Measurements from ENCODE around the gene SH3PXD2A.
"Not testable (repeated sequence)": the region's sequence is repeated elsewhere in the genome, so short reads cannot be mapped to it uniquely, and the experiment has no call there.

SH3PXD2A gene

GRCh38 chr10:103762162-103762561 lies 93.2 kb downstream of the SH3PXD2A start:
- no peak for TF ChIP-seq EZH2 (IDR thresholded peaks at IDR 0.05; ENCODE audit: borderline replicate concordance, low read depth, low read length, severe bottlenecking)
- H3K9me3 ChIP-seq (ENCODE audit: insufficient read depth, low read length, severe bottlenecking) = no peaks in the 10 kb centered on the region
- H3K9ac ChIP-seq (ENCODE audit: low read depth, low read length) = no peak overlapping the region
- ATAC-seq (ENCODE audit: insufficient read depth, low read depth) (no peak), DNase-seq (no peak)
- H3K27me3 ChIP-seq (ENCODE audit: insufficient read depth, low read length, poor library complexity) = peaks cover 10% of the 10 kb centered on the region
- H3K79me2 ChIP-seq (ENCODE audit: insufficient read depth, low read length) = no peaks in the 10 kb centered on the region
- no peak overlapping the region for H3K4me3 ChIP-seq (ENCODE audit: low read depth in 1 of 2, low read length in 2 of 2)
- no peak overlapping the region for H2AFZ ChIP-seq (ENCODE audit: low read depth, low read length)
- no peak overlapping the region for H3K27ac ChIP-seq (ENCODE audit: low read length)
- no peak overlapping the region for H3K4me2 ChIP-seq (ENCODE audit: insufficient read depth, low read length)
- peaks cover 7% of the 10 kb centered on the region for H4K20me1 ChIP-seq (ENCODE audit: insufficient read depth, low read length)
- no peaks in the 10 kb centered on the region for H3K36me3 ChIP-seq (ENCODE audit: insufficient read depth, low read length)
- peaks cover 29% of the 10 kb centered on the region for H3K4me1 ChIP-seq (ENCODE audit: insufficient read depth, low read length)

GRCh38 chr10:103761075-103761920 lies 94.1 kb downstream of the SH3PXD2A start:
- TF ChIP-seq CTCF (IDR thresholded peaks at IDR 0.05; ENCODE audit: borderline replicate concordance, extremely low read depth, low read length, poor library complexity, severe bottlenecking) = no peak
- no peak for TF ChIP-seq EZH2 (IDR thresholded peaks at IDR 0.05; ENCODE audit: borderline replicate concordance, low read depth, low read length, severe bottlenecking)
- Histone ChIP-seq H3K9me3 (ENCODE audit: insufficient read depth, low read length, severe bottlenecking) (no peaks in the 10 kb centered on the region), H3K36me3 (ENCODE audit: insufficient read depth, low read length) (no peaks in the 10 kb centered on the region), H3K27ac (ENCODE audit: low read length) (no peak overlapping the region), H3K9ac (ENCODE audit: low read depth, low read length) (no peak overlapping the region), H4K20me1 (ENCODE audit: insufficient read depth, low read length) (peaks cover 13% of the 10 kb centered on the region), H3K4me2 (ENCODE audit: insufficient read depth, low read length) (no peak overlapping the region), H2AFZ (ENCODE audit: low read depth, low read length) (no peak overlapping the region), H3K79me2 (ENCODE audit: insufficient read depth, low read length) (no peaks in the 10 kb centered on the region), H3K27me3 (ENCODE audit: insufficient read depth, low read length, poor library complexity) (peaks cover 18% of the 10 kb centered on the region), H3K4me1 (ENCODE audit: insufficient read depth, low read length) (peaks cover 29% of the 10 kb centered on the region), H3K4me3 (ENCODE audit: low read depth in 1 of 2, low read length in 2 of 2) (no peak overlapping the region)
- ATAC-seq (ENCODE audit: insufficient read depth, low read depth) (no peak), DNase-seq (no peak)

- not testable (repeated sequence) for H3K79me2 ChIP-seq (ENCODE audit: insufficient read depth, low read length); H3K4me2 ChIP-seq (ENCODE audit: insufficient read depth, low read length); H3K36me3 ChIP-seq (ENCODE audit: insufficient read depth, low read length); H3K27ac ChIP-seq (ENCODE audit: low read length); DNase-seq; H3K4me3 ChIP-seq (ENCODE audit: low read depth in 1 of 2, low read length in 2 of 2); H2AFZ ChIP-seq (ENCODE audit: low read depth, low read length); H3K9me3 ChIP-seq (ENCODE audit: insufficient read depth, low read length, severe bottlenecking); ATAC-seq (ENCODE audit: insufficient read depth, low read depth); H3K9ac ChIP-seq (ENCODE audit: low read depth, low read length)
- Histone ChIP-seq H3K4me1 (ENCODE audit: insufficient read depth, low read length) (peaks cover 29% of the 10 kb centered on the region), H3K27me3 (ENCODE audit: insufficient read depth, low read length, poor library complexity) (peaks cover 20% of the 10 kb centered on the region), H4K20me1 (ENCODE audit: insufficient read depth, low read length) (peaks cover 13% of the 10 kb centered on the region)
These were observed 95.1 kb downstream of the SH3PXD2A start for GRCh38 chr10:103760233-103760632.

GRCh38 chr10:103759100-103759781 lies 96.1 kb downstream of the SH3PXD2A start:
- Histone ChIP-seq H2AFZ (ENCODE audit: low read depth, low read length) (no peak overlapping the region), H3K4me1 (ENCODE audit: insufficient read depth, low read length) (peaks cover 27% of the 10 kb centered on the region), H3K9ac (ENCODE audit: low read depth, low read length) (no peak overlapping the region), H3K4me2 (ENCODE audit: insufficient read depth, low read length) (no peak overlapping the region), H3K27ac (ENCODE audit: low read length) (no peak overlapping the region), H3K4me3 (ENCODE audit: low read depth in 1 of 2, low read length in 2 of 2) (no peak overlapping the region), H3K79me2 (ENCODE audit: insufficient read depth, low read length) (no peaks in the 10 kb centered on the region), H3K9me3 (ENCODE audit: insufficient read depth, low read length, severe bottlenecking) (no peaks in the 10 kb centered on the region), H3K36me3 (ENCODE audit: insufficient read depth, low read length) (no peaks in the 10 kb centered on the region), H4K20me1 (ENCODE audit: insufficient read depth, low read length) (peaks cover 18% of the 10 kb centered on the region), H3K27me3 (ENCODE audit: insufficient read depth, low read length, poor library complexity) (peaks cover 20% of the 10 kb centered on the region)
- ATAC-seq (ENCODE audit: insufficient read depth, low read depth) (no peak), DNase-seq (no peak)
- TF ChIP-seq CTCF (IDR thresholded peaks at IDR 0.05; ENCODE audit: borderline replicate concordance, extremely low read depth, low read length, poor library complexity, severe bottlenecking) (no peak), EZH2 (IDR thresholded peaks at IDR 0.05; ENCODE audit: borderline replicate concordance, low read depth, low read length, severe bottlenecking) (no peak)

All from DND-41 (cell line).